ENCODE results near the gene SSTR1.
"Not testable (repeated sequence)": the region's sequence is repeated elsewhere in the genome, so short reads cannot be mapped to it uniquely, and the experiment has no call there.

Gene SSTR1, protein sequence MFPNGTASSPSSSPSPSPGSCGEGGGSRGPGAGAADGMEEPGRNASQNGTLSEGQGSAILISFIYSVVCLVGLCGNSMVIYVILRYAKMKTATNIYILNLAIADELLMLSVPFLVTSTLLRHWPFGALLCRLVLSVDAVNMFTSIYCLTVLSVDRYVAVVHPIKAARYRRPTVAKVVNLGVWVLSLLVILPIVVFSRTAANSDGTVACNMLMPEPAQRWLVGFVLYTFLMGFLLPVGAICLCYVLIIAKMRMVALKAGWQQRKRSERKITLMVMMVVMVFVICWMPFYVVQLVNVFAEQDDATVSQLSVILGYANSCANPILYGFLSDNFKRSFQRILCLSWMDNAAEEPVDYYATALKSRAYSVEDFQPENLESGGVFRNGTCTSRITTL

DNA sequence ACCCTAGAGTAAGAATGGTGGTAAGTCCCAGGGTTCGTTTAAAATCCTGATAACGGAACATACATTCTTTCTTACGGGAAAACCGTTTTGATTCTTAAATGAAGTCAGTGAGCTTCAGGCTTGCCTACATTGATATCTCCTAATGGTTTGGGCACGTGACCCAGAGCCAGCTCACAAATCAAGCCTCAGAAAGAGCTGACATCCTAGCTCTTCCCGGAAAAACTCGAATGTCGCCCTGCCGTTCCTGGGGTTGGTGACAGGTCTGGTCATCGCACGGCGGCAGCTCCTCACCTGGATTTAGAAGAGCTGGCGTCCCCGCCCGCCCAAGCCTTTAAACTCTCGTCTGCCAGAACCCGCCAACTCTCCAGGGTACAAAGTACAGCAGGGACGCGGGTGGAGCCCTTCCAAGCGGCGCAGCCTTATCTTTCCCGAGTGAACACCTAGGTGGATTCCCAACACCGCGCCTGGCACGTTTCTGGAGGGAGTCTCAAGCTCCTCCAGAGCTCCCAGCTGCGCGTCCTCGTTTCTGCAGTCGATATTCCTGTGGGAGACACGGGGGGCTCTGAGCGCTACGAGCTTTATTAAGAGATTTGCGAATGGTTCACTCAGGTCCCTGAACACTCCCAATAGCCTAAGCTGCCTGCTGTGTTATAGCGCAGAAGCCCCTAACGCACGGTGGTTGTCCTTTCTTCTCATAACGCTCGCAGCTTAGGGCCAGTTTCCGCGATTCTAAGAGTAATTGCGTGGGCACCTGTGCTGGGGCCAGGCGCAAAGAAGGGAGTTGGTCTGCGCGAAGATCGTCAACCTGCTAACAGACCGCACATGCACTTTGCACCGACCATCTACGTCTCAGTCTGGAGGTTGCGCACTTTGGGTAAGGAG is at the start of gene SSTR1:
SSTR1 (plus strand) TSS at position 169 of the 882 bp plus-strand sequence. CDS start 1,486 bp downstream, outside the sequence.
- no peak for DNase-seq

DNA sequence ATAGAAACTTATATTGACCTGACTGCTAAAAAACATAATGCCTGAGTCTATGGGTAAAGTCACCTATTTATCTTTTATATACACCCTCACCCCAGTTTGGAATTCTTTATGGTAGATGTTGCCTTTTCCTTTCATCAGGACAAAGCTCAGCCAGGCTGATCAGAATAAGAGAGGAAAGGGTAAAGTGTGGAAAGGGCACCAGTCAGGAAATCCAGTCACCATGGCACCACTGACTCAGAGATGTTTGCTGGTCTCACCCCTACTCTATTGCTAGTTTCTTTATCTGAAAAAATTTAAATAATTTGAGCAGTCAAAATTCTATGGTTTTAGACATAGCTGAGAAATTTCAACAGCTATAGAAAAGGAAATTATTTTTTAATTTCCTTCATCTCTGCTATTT is 49.2 kb upstream of the SSTR1 start:
- no peak for DNase-seq

- no peak for DNase-seq
Measured at GRCh38 chr14:38168416-38168815, 39.3 kb upstream of the SSTR1 start.

- peak; percentile 49 for DNase-seq
Measured at GRCh38 chr14:38171197-38171596, 36.5 kb upstream of the SSTR1 start.

GRCh38 chr14:38174711-38175110 is 33.0 kb upstream of the SSTR1 start:
- no peak for DNase-seq

DNA sequence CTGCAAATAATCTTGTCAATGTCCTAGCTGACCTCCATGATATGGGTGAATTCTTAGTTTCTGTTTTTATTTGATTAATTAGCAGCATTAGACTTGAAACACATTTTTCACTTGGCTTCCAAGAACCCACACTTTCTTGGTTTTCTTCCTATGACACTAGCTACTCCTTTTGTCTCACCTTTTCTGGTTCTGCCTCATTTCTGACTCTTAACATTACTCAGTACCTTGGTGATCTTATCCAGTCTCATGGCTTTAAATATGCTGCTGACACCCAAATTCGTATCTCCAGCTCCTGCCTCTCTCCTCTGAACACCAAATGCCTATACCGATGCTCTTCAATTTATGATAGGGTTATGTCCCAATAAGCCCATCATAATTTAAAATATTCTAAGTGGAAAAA is 32.0 kb upstream of the SSTR1 start:
- no peak for DNase-seq

DNA sequence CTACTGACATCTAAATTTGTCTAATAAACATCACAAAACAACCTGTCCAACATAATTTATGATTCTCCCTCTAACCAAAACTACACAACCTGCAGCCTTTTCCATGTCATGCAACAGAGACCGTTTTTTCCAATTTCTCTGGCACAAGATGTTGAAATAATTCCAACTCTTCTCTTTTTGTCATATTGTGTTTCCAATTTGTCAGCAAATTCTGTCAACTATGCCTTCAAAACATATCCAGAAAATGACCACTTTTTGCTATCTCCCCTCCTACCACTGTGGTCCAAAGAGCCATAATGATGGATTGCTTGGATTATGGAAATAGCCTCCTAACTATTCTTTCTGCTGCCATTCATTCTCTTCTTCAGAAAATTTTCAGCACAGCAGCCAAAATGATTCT is 31.3 kb upstream of the SSTR1 start:
- DNase-seq = no peak

GRCh38 chr14:38184132-38184531 is 23.6 kb upstream of the SSTR1 start:
- no peak for DNase-seq

- no peak for DNase-seq
Measured at GRCh38 chr14:38185671-38186070, 22.0 kb upstream of the SSTR1 start.

- no peak for DNase-seq
Measured at GRCh38 chr14:38186216-38186615, 21.5 kb upstream of the SSTR1 start.

- no peak for DNase-seq
Measured at GRCh38 chr14:38187528-38187927, 20.2 kb upstream of the SSTR1 start.

- no peak for DNase-seq
Measured at GRCh38 chr14:38189930-38190726, 17.6 kb upstream of the SSTR1 start.

- DNase-seq = not testable (repeated sequence)
Measured at GRCh38 chr14:38190846-38191245, 16.9 kb upstream of the SSTR1 start.

- DNase-seq = not testable (repeated sequence)
Measured at GRCh38 chr14:38191491-38191890, 16.2 kb upstream of the SSTR1 start.

- DNase-seq = no peak
Measured at GRCh38 chr14:38197001-38197783, 10.5 kb upstream of the SSTR1 start.

DNA sequence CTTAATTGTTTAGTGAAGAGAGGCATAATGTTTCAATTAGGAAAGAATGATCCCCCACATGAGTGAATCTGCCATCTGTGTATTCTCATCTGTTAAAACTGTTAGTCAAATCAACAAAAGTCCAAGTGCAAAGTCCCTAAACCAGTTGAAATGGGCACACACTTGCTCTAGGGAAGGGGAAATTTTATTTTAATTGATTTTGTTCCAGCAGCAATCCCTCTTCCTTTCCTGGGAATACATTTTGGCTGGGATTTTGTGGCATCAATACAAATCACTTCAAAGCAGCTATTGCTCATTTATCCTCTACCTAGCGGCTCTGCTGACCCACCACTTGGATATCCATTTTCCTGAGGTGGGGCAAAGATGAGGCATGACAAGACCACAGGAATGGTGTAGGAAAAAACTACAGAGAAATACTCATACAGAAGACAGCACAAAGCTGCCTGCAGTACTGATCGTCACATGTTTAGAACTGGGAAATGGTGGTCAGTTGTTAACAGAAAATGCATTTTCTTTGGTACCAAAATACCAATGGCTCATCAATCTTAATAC is 9.8 kb upstream of the SSTR1 start:
- no peak for DNase-seq

- no peak for DNase-seq
Measured at GRCh38 chr14:38198425-38198824, 9.3 kb upstream of the SSTR1 start.

- DNase-seq = no peak
Measured at GRCh38 chr14:38199076-38199475, 8.6 kb upstream of the SSTR1 start.

GRCh38 chr14:38199739-38200138 is 8.0 kb upstream of the SSTR1 start:
- DNase-seq = no peak

DNA sequence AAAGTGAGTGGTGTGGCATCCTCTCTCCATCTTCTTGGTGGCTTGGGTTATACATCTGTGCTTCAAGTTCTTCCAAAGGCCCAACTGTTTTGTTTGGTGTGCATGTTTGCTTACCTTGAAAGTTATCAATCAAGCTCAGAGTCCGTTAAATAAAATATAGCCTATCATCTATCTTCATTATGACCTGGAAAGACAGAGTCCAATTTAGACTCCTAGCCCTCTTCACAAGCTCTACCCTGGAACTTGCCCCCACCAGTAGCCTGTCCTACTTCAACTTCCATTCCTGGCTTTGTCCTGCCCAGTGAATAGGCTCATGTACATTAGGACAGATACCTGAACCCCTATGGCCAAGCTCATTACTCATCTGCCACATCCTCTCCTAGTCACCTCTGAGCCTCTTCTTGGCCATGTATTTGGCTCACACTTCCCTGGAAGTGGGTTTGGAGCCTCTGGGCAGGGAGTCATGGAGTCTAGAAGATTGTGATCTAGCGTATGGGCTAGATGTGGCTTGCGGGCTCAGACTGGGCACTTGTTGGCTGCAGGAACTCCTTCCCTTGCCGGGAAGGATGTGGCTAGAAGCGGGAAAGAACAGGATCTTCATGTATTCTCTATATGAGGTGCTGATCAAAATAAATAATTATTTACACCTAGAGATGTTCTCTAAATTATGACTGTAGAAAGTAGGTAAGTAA is 6.4 kb upstream of the SSTR1 start:
- DNase-seq = no peak

DNA sequence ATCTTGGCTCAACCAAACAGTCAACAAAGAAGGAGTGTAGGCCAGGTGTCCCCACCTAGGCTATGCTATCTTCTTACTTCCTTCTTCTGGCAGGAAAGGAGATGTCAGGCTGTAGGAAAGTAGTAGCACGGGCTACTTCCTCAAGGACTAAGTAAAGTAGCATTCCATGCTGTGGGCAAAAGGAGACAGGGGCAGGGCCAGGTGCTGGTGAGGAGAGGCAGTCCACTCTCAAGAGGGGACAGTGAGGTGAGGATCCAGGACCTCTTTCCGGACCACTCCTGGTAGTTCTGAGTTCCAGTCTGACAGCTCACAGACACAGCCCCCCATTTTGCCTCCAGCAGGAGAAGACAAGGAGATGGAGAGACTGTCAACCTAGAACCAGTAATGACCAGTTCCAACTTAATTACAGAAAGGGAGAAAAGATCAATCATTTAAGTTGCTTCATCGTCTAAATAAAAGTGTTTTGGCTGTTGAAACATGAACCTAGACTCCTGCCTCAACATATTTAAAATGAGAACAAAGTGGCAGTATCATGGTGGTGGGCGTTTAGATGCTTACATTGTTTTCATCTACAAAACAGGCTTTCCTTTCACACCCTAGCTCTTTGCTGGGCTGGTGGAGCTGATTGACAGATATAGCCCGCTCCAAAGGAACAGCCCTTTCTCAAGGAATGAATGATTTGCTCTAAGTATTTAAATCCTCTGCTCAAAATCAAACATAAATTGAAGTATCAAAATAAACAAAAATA is 5.1 kb upstream of the SSTR1 start:
- DNase-seq = no peak
